HepG2 (cell line): ENCODE results near the gene TMEM232. TPM values are rescaled to one million over a fixed set of nuclear protein-coding genes. Genes with fewer than 3 reads are reported as not detected.

Experiments used
- ATAC-seq: fragments of 200-7000 bp; cut with Tn5 transposase; 3 replicates; pipeline ENCODE4 v1.9.1; 2020; ENCODE audit warnings: mild to moderate bottlenecking, moderate library complexity
- BruUV-seq: library from RNA; stranded (reverse); fragments of 400-500 nt; replicated peaks from 2 replicates; lab custom pipeline; 2021; lab: Mats Ljungman, UMichigan
- CTCF ChIA-PET: fragments of 300-600 bp; formaldehyde crosslinking; extraction: SDS; loops from one replicate; lab custom pipeline; 2021; ENCODE audit warnings: low total read pairs, inconsistent platforms, low intra/inter-chr PET ratio; lab: Yijun Ruan, JAX
- POLR2A ChIA-PET: fragments of 350-600 bp; sonication (Branson Sonifier 250); formaldehyde crosslinking; loops from one replicate; lab custom pipeline; 2020; ENCODE audit warnings: antibody characterized with exemption, inconsistent platforms; lab: Yijun Ruan, JAX
- DNase-seq: peaks from one replicate; pipeline ENCODE4 v3.0.0-alpha.2; 2015; ENCODE audit warnings: low spot score
- FAIRE-seq: peaks from 3 replicates; lab custom pipeline; 2011; peaks lifted over from hg19 to GRCh38; lab: Jason Lieb, UNC
- H2AFZ ChIP-seq: one replicate; pipeline ENCODE4 v1.6.1; 2011; ENCODE audit warnings: low read length, inconsistent platforms
- H3K27ac ChIP-seq: fragments of 300-600 bp; 3 replicates; pipeline ENCODE4 v1.8.0; 2011; ENCODE audit warnings: mixed run types, mild to moderate bottlenecking, mixed read lengths, low read length, inconsistent platforms; ENCODE audit not compliant: insufficient read depth; ENCODE audit errors: extremely low read length
- H3K27me3 ChIP-seq, 2 experiments: fragments of 200-600 bp in 1 of 2; 2 replicates in 1 of 2; 3 replicates in 1 of 2; pipeline versions ENCODE4 v1.6.0 to v1.8.0; 2011; ENCODE audit warnings: low read length in 2 of 2, mild to moderate bottlenecking in 2 of 2, moderate library complexity in 2 of 2, inconsistent platforms in 1 of 2; ENCODE audit not compliant: insufficient read depth in 2 of 2, control insufficient read depth in 1 of 2
- H3K36me3 ChIP-seq, 2 experiments: fragments of 200-600 bp in 1 of 2; replicated peaks in 1 of 2; 2 replicates in 1 of 2; 3 replicates in 1 of 2; pipeline versions ENCODE4 v1.5.1 to v1.8.0; 2011; ENCODE audit warnings: low read length in 2 of 2, inconsistent platforms in 1 of 2; ENCODE audit not compliant: insufficient read depth in 2 of 2, control insufficient read depth in 1 of 2
- H3K4me1 ChIP-seq: 2 replicates; pipeline ENCODE4 v1.5.1; 2012; ENCODE audit warnings: low read length, inconsistent platforms; ENCODE audit not compliant: insufficient read depth
- H3K4me2 ChIP-seq: 2 replicates; pipeline ENCODE4 v1.6.0; 2011; ENCODE audit warnings: low read depth, low read length, inconsistent platforms
- H3K4me3 ChIP-seq, 3 experiments: fragments of 200-600 bp in 1 of 3; sonication (generic), shearing (Covaris generic) in 1 of 3; replicated peaks in 1 of 3; 2 replicates each; pipeline ENCODE4 v1.5.1; 2011 to 2016; ENCODE audit warnings: low read length in 3 of 3, inconsistent platforms in 2 of 3, low read depth in 2 of 3, mild to moderate bottlenecking in 2 of 3, control low read depth in 1 of 3, mixed read lengths in 1 of 3; ENCODE audit not compliant: insufficient read depth in 1 of 3
- H3K79me2 ChIP-seq: one replicate; pipeline ENCODE4 v1.6.1; 2011; ENCODE audit warnings: low read length, inconsistent platforms; ENCODE audit not compliant: insufficient read depth
- H3K9ac ChIP-seq: 2 replicates; pipeline ENCODE4 v1.6.0; 2011; ENCODE audit warnings: mild to moderate bottlenecking, low read depth, low read length, inconsistent platforms; ENCODE audit not compliant: insufficient read depth
- H3K9me3 ChIP-seq: 2 replicates; pipeline ENCODE4 v1.5.1; 2012; ENCODE audit warnings: mild to moderate bottlenecking, low read length
- H4K20me1 ChIP-seq: 2 replicates; pipeline ENCODE4 v1.6.0; 2011; ENCODE audit warnings: inconsistent platforms, mild to moderate bottlenecking, low read length, moderate library complexity; ENCODE audit not compliant: insufficient read depth
- DR1 ChIP-seq: sonication (generic); formaldehyde crosslinking; IDR thresholded peaks from 2 replicates; pipeline ENCODE4 v1.8.0; 2021; ENCODE audit warnings: mild to moderate bottlenecking, missing genetic modification reagents, inconsistent platforms
- FOXA3 ChIP-seq: IDR thresholded peaks from 2 replicates; pipeline ENCODE4 v1.6.1; 2016; ENCODE audit warnings: missing genetic modification reagents, missing compliant biosample characterization
- GATAD1 ChIP-seq: IDR thresholded peaks from 2 replicates; pipeline ENCODE4 v1.6.1; 2016; ENCODE audit warnings: missing genetic modification reagents, missing compliant biosample characterization
- HIVEP1 ChIP-seq: sonication (generic); formaldehyde crosslinking; IDR thresholded peaks from 2 replicates; pipeline ENCODE4 v1.4.0; 2020; ENCODE audit warnings: mild to moderate bottlenecking, missing genetic modification reagents
- MAX ChIP-seq: IDR thresholded peaks from 2 replicates; pipeline ENCODE4 v1.6.1; 2012; ENCODE audit warnings: inconsistent platforms
- NFRKB ChIP-seq: fragments of 450-650 bp; IDR thresholded peaks from 2 replicates; pipeline ENCODE4 v1.6.1; 2017
- NR3C1 ChIP-seq: sonication (generic); formaldehyde crosslinking; IDR thresholded peaks from 2 replicates; pipeline ENCODE4 v1.4.0; 2020; ENCODE audit warnings: missing genetic modification reagents
- RAD21 ChIP-seq: fragments of 450-650 bp; formaldehyde crosslinking; IDR thresholded peaks from 2 replicates; pipeline ENCODE4 v1.5.0; 2020; ENCODE audit warnings: mild to moderate bottlenecking
- SIN3A ChIP-seq: IDR thresholded peaks from 2 replicates; pipeline ENCODE4 v1.6.1; 2011; ENCODE audit warnings: low read depth, mild to moderate bottlenecking, control low read depth, low read length, borderline replicate concordance
- SIN3B ChIP-seq: fragments of 150-350 bp; IDR thresholded peaks from 2 replicates; pipeline ENCODE4 v1.6.1; 2014; ENCODE audit warnings: low read length
- ZNF20 ChIP-seq: sonication (generic); formaldehyde crosslinking; IDR thresholded peaks from 2 replicates; pipeline ENCODE4 v1.4.0; 2020; ENCODE audit warnings: mild to moderate bottlenecking, moderate library complexity, missing genetic modification reagents
- ZNF207 ChIP-seq: fragments of 450-650 bp; IDR thresholded peaks from 2 replicates; pipeline ENCODE4 v1.6.1; 2016; ENCODE audit warnings: antibody characterized with exemption, borderline replicate concordance
- ZNF530 ChIP-seq: sonication (generic); formaldehyde crosslinking; IDR thresholded peaks from 2 replicates; pipeline ENCODE4 v1.5.0; 2020; ENCODE audit warnings: low read depth, mild to moderate bottlenecking, missing genetic modification reagents
- ZNF549 ChIP-seq: sonication (generic); formaldehyde crosslinking; IDR thresholded peaks from 2 replicates; pipeline ENCODE4 v1.5.0; 2020; ENCODE audit warnings: missing genetic modification reagents
- ZNF639 ChIP-seq: conservative IDR thresholded peaks from 2 replicates; pipeline ENCODE4 v1.6.1; 2018; ENCODE audit warnings: missing genetic modification reagents
- WGBS: methylation state at CpG from one replicate; pipeline ENCODE4 v1.1.6; 2017; ENCODE audit warnings: low lambda C conversion rate; 5-methylcytosine and 5-hydroxymethylcytosine counted together
- in situ Hi-C: cut with HindIII; loops from 2 replicates; pipeline ENCODE4 v1.10.0; 2017; ENCODE audit warnings: low pct_unique_long_range_greater_than_20kb; ENCODE audit not compliant: extremely low pct_ligation_motif_present
- intact Hi-C: fragments of 100-400 bp; cut with micrococcal nuclease; formaldehyde crosslinking; loops from one replicate; pipeline ENCODE4 v1.10.0; 2022; ENCODE audit not compliant: unreplicated experiment
- polyA plus RNA-seq, 8 experiments: library from polyadenylated mRNA; depleted of rRNA in 3 of 8; stranded (reverse) in 7 of 8; unstranded in 1 of 8; fragments of >200 nt; fragmentation: Illumina TruSeq in 4 of 8; extraction: Trizol in 4 of 8; gene quantifications; 2 replicates each; pipeline versions ENCODE4 v1.2.1 to v1.2.3, GENCODE V29; 2011 to 2016; ENCODE audit warnings: low read depth in 4 of 8, missing spikeins in 1 of 8, mixed read lengths in 1 of 8; ENCODE audit not compliant: insufficient read depth in 1 of 8
- total RNA-seq, 5 experiments: library from RNA; depleted of rRNA; stranded (reverse); fragments of >200 nt; fragmentation: Illumina TruSeq; extraction: Trizol; gene quantifications; 2 replicates each; pipeline ENCODE4 v1.2.3, GENCODE V29; 2016; ENCODE audit warnings: low read depth in 1 of 5

TMEM232 gene
- total and polyA plus RNA-seq, 2 of the 13 experiments (the other 11 are each of a cell fraction or from before 2014, with no cell fraction given), result 0.29 to 0.71 TPM

- peak; percentile 57; the same call in 1 of the 3 replicates for ATAC-seq
- H3K27ac ChIP-seq, result no peak overlapping the region
- no peak overlapping the region for H3K9ac ChIP-seq
- H3K4me3 ChIP-seq, result no peak overlapping the region
- intact Hi-C loops, result no loop called here
- H3K36me3 ChIP-seq, result no peaks in the 10 kb centered on the region
- ChIA-PET POLR2A (no interaction called here), CTCF (no interaction called here)
- no peaks in the 10 kb centered on the region for H4K20me1 ChIP-seq
- H2AFZ ChIP-seq, result no peak overlapping the region
- no peak for TF ChIP-seq ZNF549 (CRISPR knock-in tag)
- TF ChIP-seq NR3C1 (CRISPR knock-in tag), result no peak
- TF ChIP-seq NFRKB, result no peak
- no peak for TF ChIP-seq GATAD1
- no peaks in the 10 kb centered on the region for H3K4me1 ChIP-seq
- in situ Hi-C loops, result no loop called here
- H3K4me2 ChIP-seq, result no peak overlapping the region
- H3K9me3 ChIP-seq, result no peaks in the 10 kb centered on the region
- no TSS peak for BruUV-seq
- no peak for DNase-seq
- H3K79me2 ChIP-seq, result no peaks in the 10 kb centered on the region
- WGBS, result 0% methylated on average over 3 of the region's 3 CpGs
- no peaks in the 10 kb centered on the region for H3K27me3 ChIP-seq
- no peak for FAIRE-seq
These were observed 138.0 kb downstream of the TMEM232 start for GRCh38 chr5:110588286-110588980.

- DNase-seq, result no peak
- no peak overlapping the region for H3K9ac ChIP-seq
- CTCF ChIA-PET, result no interaction called here
- no peaks in the 10 kb centered on the region for H3K27me3 ChIP-seq
- TF ChIP-seq RAD21, result no peak
- TF ChIP-seq HIVEP1 (CRISPR knock-in tag), result no peak
- no peak for TF ChIP-seq DR1 (CRISPR knock-in tag)
- TF ChIP-seq SIN3B, result no peak
- TF ChIP-seq FOXA3 (CRISPR knock-in tag), result no peak
- TF ChIP-seq SIN3A, result no peak
- TF ChIP-seq ZNF20 (CRISPR knock-in tag), result no peak
- TF ChIP-seq ZNF207, result no peak
- no peak for TF ChIP-seq ZNF639 (CRISPR knock-in tag)
- no peak for TF ChIP-seq ZNF530 (CRISPR knock-in tag)
- TF ChIP-seq MAX, result no peak
- TF ChIP-seq, all 625 proteins: peak for 0
- in situ Hi-C loops (no loop called here), intact Hi-C loops (no loop called here)
- Histone ChIP-seq H3K4me2 (no peak overlapping the region), H3K4me3 (no peak overlapping the region), H4K20me1 (no peaks in the 10 kb centered on the region), H3K27ac (no peak overlapping the region), H2AFZ (no peak overlapping the region), H3K36me3 (no peaks in the 10 kb centered on the region), H3K4me1 (no peaks in the 10 kb centered on the region), H3K9me3 (no peaks in the 10 kb centered on the region), H3K79me2 (no peaks in the 10 kb centered on the region)
- WGBS, result 24% methylated on average over 1 of the region's 1 CpG
- ATAC-seq, result no peak
- no TSS peak for BruUV-seq
- FAIRE-seq, result no peak
- POLR2A ChIA-PET, result no interaction called here
These were observed 145.8 kb downstream of the TMEM232 start for GRCh38 chr5:110580625-110581024.
